SK-N-SH treated with all-trans-retinoic acid at 6 μM for 48 hours (cell line): ENCODE measurements around the gene TMEM164.

Experiments used
- CSDC2 ChIP-seq: fragments of 250-450 bp; sonication (Bioruptor Pico); IDR thresholded peaks from 2 replicates; pipeline ENCODE4 v1.5.0; 2020; ENCODE audit warnings: mild to moderate bottlenecking, moderate library complexity
- ZC3H10 ChIP-seq: fragments of 250-450 bp; sonication (Bioruptor Pico); IDR thresholded peaks from 2 replicates; pipeline ENCODE4 v1.5.1; 2021; ENCODE audit warnings: mild to moderate bottlenecking, moderate library complexity
- ZNF70 ChIP-seq: fragments of 450-650 bp; formaldehyde crosslinking; IDR thresholded peaks from 2 replicates; pipeline ENCODE4 v1.5.0; 2020; ENCODE audit warnings: mild to moderate bottlenecking, moderate library complexity

DNA sequence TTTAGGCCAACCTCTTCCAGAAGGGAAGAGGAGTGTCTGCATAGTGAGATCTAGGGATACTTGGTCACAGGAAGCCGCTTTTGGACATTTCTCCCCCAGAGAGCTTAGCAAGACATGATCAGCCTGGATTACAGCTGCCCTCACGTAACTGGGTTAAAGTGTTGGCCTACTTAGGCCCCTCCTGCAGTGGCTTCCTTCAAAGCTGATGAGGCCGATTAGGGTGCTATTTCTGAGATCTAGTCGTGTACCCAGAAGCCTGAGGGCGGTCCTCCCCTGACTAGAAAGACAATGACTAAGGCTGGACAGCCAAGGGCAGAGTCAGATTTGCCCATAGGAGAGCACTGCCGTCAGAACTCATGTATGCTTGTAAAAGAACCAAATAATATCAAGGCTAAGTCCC lies 180.0 kb downstream of the TMEM164 start:
- no peak for TF ChIP-seq CSDC2 (CRISPR knock-in tag)
- TF ChIP-seq ZC3H10: no peak
- no peak for TF ChIP-seq ZNF70
